Measurements from ENCODE around the gene PCGF3. TPM values are rescaled to one million over a fixed set of nuclear protein-coding genes. Genes with fewer than 3 reads are reported as not detected.
"Not testable (repeated sequence)": the region's sequence is repeated elsewhere in the genome, so short reads cannot be mapped to it uniquely, and the experiment has no call there.

PCGF3 gene
- total RNA-seq, 1 experiment from 2014 or later = 83.9 TPM

- Histone ChIP-seq H3K36me3 (ENCODE audit: insufficient read depth, low read length, poor library complexity, severe bottlenecking) (no peaks in the 10 kb centered on the region), H3K27ac (ENCODE audit: low read depth, low read length, poor library complexity, severe bottlenecking) (no peak overlapping the region), H3K4me1 (ENCODE audit: insufficient read depth, low read length, poor library complexity, severe bottlenecking) (no peaks in the 10 kb centered on the region), H3K27me3 (replicated peaks; ENCODE audit: insufficient read depth, low read depth, low read length, poor library complexity) (no peaks in the 10 kb centered on the region), H3K9me3 (ENCODE audit: low read depth, low read length, poor library complexity, severe bottlenecking) (no peaks in the 10 kb centered on the region), H3K4me3 (ENCODE audit: low read depth, low read length, poor library complexity, severe bottlenecking) (no peak overlapping the region)
- ChIA-PET POLR2A (ENCODE audit: low non-redundant PET) (no interaction called here), CTCF (no interaction called here)
- TF ChIP-seq CTCF (conservative IDR thresholded peaks at IDR 0.05; ENCODE audit: low read depth, low read length) (no peak), EZH2 (IDR thresholded peaks at IDR 0.05; ENCODE audit: borderline replicate concordance, low read depth, low read length, poor library complexity, severe bottlenecking) (no peak)
- intact Hi-C loops (cut with micrococcal nuclease; ENCODE audit: unreplicated experiment) = no loop called here
- DNase-seq (ENCODE audit: low spot score) = no peak
- no TSS peak for BruUV-seq (replicated peaks)
Observed at GRCh38 chr4:692771-693554, 12.7 kb upstream of the PCGF3 start.

- DNase-seq (ENCODE audit: low spot score); H3K36me3 ChIP-seq (ENCODE audit: insufficient read depth, low read length, poor library complexity, severe bottlenecking); intact Hi-C loops (cut with micrococcal nuclease; ENCODE audit: unreplicated experiment); H3K4me3 ChIP-seq (ENCODE audit: low read depth, low read length, poor library complexity, severe bottlenecking); BruUV-seq (replicated peaks); H3K27me3 ChIP-seq (replicated peaks; ENCODE audit: insufficient read depth, low read depth, low read length, poor library complexity); H3K4me1 ChIP-seq (ENCODE audit: insufficient read depth, low read length, poor library complexity, severe bottlenecking); H3K9me3 ChIP-seq (ENCODE audit: low read depth, low read length, poor library complexity, severe bottlenecking); POLR2A ChIA-PET (ENCODE audit: low non-redundant PET); H3K27ac ChIP-seq (ENCODE audit: low read depth, low read length, poor library complexity, severe bottlenecking): not testable (repeated sequence)
- CTCF ChIA-PET = interaction anchor here (0.8 kb wide), 1 partner anchor 11 kb away, joined by 3 read pairs; no protein-coding TSS in a partner anchor
Observed at GRCh38 chr4:694341-694940, 11.2 kb upstream of the PCGF3 start.

- no peak for TF ChIP-seq EZH2 (IDR thresholded peaks at IDR 0.05; ENCODE audit: borderline replicate concordance, low read depth, low read length, poor library complexity, severe bottlenecking)
- no peak for TF ChIP-seq CTCF (conservative IDR thresholded peaks at IDR 0.05; ENCODE audit: low read depth, low read length)
- H3K9me3 ChIP-seq (ENCODE audit: low read depth, low read length, poor library complexity, severe bottlenecking) = no peaks in the 10 kb centered on the region
- H3K27ac ChIP-seq (ENCODE audit: low read depth, low read length, poor library complexity, severe bottlenecking) = peak overlapping the region; percentile 67
- H3K4me3 ChIP-seq (ENCODE audit: low read depth, low read length, poor library complexity, severe bottlenecking) = no peak overlapping the region
- H3K36me3 ChIP-seq (ENCODE audit: insufficient read depth, low read length, poor library complexity, severe bottlenecking) = no peaks in the 10 kb centered on the region
- peaks cover 8% of the 10 kb centered on the region for H3K4me1 ChIP-seq (ENCODE audit: insufficient read depth, low read length, poor library complexity, severe bottlenecking)
- DNase-seq (ENCODE audit: low spot score) = no peak
- CTCF ChIA-PET = interaction anchor here (1.2 kb wide), 1 partner anchor 16 kb away, joined by 3 read pairs; no protein-coding TSS in a partner anchor
- intact Hi-C loops (cut with micrococcal nuclease; ENCODE audit: unreplicated experiment) = no loop called here
- POLR2A ChIA-PET (ENCODE audit: low non-redundant PET) = interaction anchor here (0.7 kb wide), 1 partner anchor 182 kb away, joined by 4 read pairs; no protein-coding TSS in a partner anchor
- H3K27me3 ChIP-seq (replicated peaks; ENCODE audit: insufficient read depth, low read depth, low read length, poor library complexity) = no peaks in the 10 kb centered on the region
- BruUV-seq (replicated peaks) = no TSS peak
Observed at GRCh38 chr4:699816-700580, 5.6 kb upstream of the PCGF3 start.

Measured in A673 (cell line).